HG02610 (cell line): ENCODE results near the gene PPIA.
"Not testable (repeated sequence)": the region's sequence is repeated elsewhere in the genome, so short reads cannot be mapped to it uniquely, and the experiment has no call there.

Source experiments
- ATAC-seq: cut with Tn5 transposase; IDR thresholded peaks from one replicate; pipeline ENCODE4 v1.9.1; 2021; ENCODE audit warnings: mild to moderate bottlenecking, moderate library complexity; ENCODE audit not compliant: unreplicated experiment

Gene PPIA

GRCh38 chr7:44762726-44763522 is 33.6 kb upstream of the PPIA start:
- no peak for ATAC-seq

GRCh38 chr7:44764081-44764480 is 32.4 kb upstream of the PPIA start:
- ATAC-seq, result no peak

GRCh38 chr7:44764665-44765578 is 31.6 kb upstream of the PPIA start:
- ATAC-seq, result no peak

- no peak for ATAC-seq
These were observed 30.7 kb upstream of the PPIA start for GRCh38 chr7:44765579-44766415.

GRCh38 chr7:44766416-44766801 is 30.1 kb upstream of the PPIA start:
- no peak for ATAC-seq

GRCh38 chr7:44767134-44767911 is 29.2 kb upstream of the PPIA start:
- ATAC-seq, result no peak

GRCh38 chr7:44767912-44768627 is 28.4 kb upstream of the PPIA start:
- ATAC-seq, result no peak

- no peak for ATAC-seq
These were observed 27.7 kb upstream of the PPIA start for GRCh38 chr7:44768628-44769371.

GRCh38 chr7:44769376-44769775 is 27.1 kb upstream of the PPIA start:
- no peak for ATAC-seq

- peak; percentile 80 for ATAC-seq
These were observed 26.6 kb upstream of the PPIA start for GRCh38 chr7:44769776-44770294.

- ATAC-seq, result no peak
These were observed 25.1 kb upstream of the PPIA start for GRCh38 chr7:44771358-44771757.

- ATAC-seq, result no peak
These were observed 24.0 kb upstream of the PPIA start for GRCh38 chr7:44772440-44772839.

- ATAC-seq, result no peak
These were observed 23.6 kb upstream of the PPIA start for GRCh38 chr7:44772867-44773266.

- not testable (repeated sequence) for ATAC-seq
These were observed 22.0 kb upstream of the PPIA start for GRCh38 chr7:44774486-44774885.

GRCh38 chr7:44775383-44776107 is 20.9 kb upstream of the PPIA start:
- no peak for ATAC-seq

- ATAC-seq, result no peak
These were observed 20.3 kb upstream of the PPIA start for GRCh38 chr7:44776211-44776610.

GRCh38 chr7:44782460-44782859 is 14.0 kb upstream of the PPIA start:
- no peak for ATAC-seq

- ATAC-seq, result no peak
These were observed 13.1 kb upstream of the PPIA start for GRCh38 chr7:44783407-44783806.
